Stimulated activated CD4-positive, alpha-beta T cell treated with anti-CD3 and anti-CD28 coated beads, Interleukin-4, amount 100 ng/mL, for 1 hour (primary cell): ENCODE measurements around the gene ANKS6.
A peak's percentile ranks its signal among the peaks of the same experiment; 100 is the strongest.

ENCODE experiments used
- DNase-seq: peaks from one replicate; pipeline ENCODE4 v3.0.0-alpha.2; 2020

Gene ANKS6

DNA sequence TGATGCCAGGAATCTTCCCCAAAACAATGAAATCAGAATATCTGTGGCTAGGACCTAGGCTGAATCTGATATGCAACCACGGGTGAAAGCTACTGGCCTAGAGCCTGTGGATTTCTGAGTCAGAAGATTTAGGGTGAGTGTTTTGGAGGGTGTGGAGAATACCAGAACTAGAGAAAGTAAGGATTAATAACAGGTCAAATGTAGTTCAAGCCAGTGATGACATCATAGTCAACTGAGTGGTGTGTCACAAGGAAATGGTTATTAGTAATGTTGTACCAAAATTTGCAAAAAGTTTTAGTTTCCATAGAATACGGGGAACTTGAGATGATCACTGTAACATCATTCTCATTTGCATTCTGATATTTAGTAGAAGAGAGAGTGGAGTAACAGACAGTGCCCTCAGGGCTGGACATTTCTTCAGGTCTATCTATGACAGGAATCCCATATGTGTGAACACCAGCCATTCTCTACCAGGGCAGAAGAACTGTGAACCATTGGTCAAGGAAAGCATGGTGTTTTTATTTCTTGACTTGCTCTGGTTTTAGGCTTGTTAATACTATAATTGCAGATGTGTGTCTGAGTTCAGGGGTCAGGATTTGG is 14.8 kb upstream of the ANKS6 start:
- no peak for DNase-seq

DNA sequence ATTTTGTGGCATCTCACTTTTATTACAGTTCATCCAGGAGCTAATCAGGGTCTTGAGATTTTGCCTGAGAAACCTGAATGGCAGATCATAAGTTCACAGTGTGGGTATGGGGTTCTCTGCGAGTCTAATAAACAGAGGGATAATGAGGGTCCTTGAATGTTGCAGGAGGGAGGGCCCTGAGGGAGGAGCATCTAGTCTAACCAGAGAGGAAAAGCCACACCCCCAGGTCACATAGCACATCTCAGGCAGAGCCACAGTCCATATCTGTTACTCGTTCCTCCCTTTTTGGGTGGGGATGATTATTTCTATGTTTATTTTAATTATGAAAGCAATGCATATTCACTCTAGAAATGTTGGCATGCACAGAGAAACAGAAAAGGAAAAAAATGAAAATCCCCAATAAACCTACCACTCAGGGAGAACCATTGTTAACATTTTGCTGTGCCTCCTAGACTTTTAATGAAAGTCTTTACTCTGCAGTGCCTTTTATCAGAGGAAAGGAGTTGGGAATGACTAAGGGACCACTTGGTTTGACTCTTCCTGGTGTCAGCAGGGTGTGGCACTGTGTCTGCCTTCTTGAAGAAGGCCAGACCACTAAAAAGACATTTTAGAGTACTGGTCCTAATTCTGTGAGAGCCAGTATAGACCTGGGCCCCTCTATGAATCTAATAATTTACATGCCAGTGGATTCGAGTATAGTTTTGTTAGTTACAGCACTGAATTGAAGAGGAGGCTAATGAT is 13.9 kb upstream of the ANKS6 start:
- DNase-seq = no peak

DNA sequence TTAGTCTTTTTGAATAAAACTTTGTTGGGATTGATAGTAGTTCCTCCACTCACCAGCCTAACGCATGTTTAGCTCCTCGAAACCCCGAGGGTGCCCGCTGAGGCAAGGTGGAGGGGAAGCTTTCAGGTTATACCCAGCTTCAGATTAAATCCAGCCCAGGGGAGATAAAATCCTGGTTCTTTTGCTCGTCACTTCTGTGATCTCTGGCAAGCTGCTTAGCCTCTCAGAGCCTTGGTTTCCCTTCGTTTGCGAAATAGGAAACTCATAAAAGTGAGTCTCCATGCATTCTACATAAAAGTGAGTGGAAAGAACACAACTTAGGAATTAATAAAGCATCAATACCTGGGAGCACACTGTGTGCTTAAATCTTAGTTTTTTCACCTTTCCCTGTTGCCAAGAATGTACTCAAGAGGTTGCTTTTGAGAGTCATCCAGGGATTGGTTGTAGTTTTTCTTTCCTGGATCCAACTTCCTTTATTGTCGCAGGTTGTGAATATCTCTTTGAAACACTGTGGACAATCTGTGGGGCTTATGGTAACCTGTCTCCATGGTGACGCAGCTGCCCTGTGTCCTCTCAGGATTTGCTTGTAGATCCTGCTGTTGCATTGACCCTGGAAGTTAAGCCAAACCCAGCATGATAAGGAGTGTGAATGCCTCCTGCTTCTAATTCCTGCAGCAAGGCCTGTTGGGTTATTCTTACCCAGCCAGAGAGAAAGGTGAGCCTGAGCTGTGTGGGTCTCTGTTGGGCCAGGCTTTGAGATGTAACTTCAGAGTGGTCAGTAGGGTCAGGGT is 13.2 kb upstream of the ANKS6 start:
- DNase-seq = no peak

DNA sequence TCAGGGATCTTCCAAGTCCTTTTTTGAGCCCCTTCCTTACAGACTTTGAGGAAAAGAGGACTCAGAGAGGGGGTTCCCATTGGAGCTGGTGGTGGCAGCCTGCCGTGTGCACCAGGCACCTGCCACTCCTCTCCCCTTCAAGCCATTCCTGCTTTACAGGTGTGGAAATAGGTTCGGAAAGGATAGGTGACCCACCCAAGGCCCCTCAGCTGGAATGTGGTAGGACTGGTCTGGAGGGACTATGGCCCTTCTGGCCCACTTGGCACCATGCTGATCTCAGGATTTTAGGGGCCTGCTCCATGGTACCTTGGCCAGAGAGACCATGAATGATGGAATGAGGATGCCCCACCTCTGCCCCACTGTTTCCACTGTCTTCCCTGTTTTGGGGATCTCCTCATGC is 12.5 kb upstream of the ANKS6 start:
- DNase-seq = no peak

DNA sequence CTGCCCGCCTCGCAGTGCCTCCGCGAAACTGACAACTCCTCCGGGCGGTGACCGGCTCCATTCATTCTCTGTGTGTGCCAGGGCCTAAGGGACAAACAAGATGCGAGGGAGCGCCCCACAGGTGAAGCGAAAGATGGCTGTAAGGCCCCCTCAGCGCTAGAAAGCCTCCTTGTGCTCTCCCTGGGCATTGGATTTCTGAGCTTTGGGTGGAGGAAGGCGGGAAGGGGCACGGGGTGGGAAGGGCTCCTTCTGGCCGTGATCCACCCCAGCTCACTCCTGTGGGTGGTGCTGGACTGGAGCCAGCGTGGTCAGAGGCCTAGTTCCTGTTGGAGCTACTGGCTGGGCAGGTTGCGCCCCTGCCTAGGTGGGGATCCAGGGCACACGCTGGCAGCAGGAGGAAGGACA is 12.1 kb upstream of the ANKS6 start:
- no peak for DNase-seq

DNA sequence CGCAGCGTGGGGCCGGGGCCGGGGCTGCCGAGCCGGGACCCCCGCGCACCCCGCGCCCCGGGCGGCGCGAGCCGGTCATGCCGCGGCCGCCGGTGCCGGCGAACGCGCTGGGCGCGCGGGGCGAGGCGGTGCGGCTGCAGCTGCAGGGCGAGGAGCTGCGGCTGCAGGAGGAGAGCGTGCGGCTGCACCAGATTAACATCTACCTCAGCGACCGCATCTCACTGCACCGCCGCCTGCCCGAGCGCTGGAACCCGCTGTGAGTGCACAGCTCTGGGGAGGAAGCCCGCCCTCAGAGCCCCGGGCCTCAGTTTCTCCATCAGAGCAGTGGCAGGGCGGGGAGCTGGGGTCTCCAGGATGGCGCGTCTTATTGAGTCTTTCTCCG is 11.4 kb upstream of the ANKS6 start:
- peak; percentile 34 for DNase-seq

DNA sequence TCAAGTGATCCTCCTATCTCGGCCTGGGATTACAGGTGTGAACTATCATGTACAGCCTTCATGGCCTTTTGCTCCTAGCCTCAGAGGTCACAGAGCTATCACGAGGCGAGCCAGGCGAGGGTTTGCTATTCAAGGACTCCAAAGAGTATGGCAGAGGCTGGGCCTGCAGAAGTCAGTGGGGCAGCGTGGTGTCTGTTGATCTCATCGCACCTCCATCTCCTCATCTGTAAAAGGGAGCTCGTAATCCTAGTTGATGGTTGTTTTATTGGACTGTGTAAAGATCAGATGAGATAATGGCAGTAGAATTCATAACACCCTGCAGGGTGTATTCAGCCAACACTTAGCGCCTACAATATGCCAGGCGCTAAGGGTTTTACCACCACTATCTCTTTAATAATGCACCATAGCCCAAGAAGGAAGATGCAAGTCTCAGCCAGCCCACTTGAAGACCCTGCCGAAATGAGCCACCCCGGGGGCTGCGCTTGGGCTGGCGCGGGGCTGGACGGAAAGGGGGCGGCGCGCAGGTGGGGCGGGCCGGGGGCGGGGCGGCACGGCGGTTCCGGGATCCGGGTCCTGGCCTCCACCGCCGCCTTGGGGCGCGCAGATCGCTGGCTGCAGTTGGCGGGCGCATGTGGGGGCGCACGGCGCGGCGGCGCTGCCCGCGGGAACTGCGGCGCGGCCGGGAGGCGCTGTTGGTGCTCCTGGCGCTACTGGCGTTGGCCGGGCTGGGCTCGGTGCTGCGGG is 10.9 kb upstream of the ANKS6 start, which contains the start of gene GALNT12:
TSS of gene GALNT12 (plus strand) at position 601 of the 744 bp plus-strand sequence. CDS start at position 630, 29 bp downstream.
- DNase-seq = peak; percentile 63

DNA sequence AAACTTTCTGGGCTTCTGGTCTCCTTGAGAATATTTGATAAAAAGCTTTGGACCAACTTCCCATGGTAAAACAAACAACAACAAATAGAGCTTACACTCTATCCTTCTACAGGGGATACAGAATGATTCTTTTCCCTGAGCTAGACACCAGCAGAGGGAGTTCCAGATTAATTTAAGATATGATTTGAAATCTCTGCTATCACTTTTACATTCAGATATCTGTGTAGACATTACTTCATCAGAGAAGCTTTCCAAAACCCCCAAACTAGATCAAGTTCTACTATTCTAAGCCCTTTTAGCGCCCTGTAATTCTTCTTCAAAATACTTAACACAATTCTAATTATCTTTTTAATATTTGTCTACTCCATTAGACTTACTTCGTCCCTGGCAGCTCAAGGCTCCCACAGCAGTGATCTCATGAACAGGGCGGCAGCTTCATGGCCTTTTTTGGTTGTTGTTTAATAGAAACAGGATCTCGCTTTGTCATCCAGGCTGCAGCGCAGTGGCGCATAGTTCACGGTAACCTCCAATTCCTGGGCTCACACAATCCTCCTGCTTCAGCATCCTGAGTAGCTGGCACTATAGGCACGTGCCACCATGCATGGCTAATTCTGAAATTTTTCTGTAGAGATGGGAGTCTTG is 10.2 kb upstream of the ANKS6 start:
- DNase-seq = no peak

DNA sequence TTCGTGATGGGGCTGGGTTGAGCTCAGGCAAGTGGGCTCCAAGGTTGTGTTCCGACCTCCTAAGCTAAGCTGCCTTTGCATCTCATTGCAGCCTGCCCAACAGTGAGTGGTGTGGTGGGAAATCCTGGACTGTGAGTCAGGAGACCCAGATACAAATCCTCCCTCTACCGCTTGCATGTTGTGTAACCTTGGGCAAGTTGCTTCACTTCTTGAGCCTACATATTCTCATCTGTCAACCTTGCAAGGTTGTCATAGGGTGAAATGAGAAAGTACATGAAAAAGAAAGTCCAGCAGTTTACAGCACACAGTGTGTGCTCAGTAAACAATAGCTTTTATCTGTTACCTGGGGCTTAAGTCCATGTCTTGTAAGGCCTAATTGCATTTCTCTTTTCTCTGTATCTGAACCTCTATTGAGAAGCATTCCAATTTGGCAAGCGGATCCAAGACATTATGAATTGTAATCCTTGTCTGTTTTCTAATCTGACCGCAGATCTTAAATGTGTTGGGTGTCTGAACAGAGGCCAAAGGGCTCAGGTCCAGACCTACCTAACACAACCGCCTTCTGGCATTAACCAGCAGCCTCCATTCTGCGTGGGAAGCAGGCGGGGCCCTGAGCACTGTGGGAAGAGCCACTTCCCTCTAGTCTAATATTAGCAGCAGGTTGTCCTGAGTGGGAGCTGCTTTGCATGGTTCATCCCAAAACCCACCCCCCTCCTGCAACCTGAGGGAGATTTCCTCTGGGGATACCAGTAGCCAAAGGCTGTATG is 9.3 kb upstream of the ANKS6 start:
- no peak for DNase-seq

DNA sequence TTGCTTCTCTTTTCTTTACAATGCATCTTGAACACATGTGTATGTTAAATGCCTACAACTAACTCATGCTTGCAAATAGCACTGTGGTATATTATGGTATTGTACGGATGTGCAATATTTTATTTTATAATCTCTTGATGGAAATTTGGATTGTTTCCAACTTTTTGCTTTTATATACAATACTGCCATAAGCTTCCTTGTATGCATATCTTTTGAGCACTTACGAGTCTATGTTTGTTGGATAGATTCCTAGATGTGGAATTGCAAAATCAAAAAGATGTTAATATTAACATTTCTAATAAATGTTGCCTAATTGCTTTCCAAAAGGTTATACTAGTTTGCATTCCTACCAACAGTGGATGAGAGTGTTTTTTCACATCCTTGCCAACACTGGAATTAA is 7.7 kb upstream of the ANKS6 start:
- no peak for DNase-seq

DNA sequence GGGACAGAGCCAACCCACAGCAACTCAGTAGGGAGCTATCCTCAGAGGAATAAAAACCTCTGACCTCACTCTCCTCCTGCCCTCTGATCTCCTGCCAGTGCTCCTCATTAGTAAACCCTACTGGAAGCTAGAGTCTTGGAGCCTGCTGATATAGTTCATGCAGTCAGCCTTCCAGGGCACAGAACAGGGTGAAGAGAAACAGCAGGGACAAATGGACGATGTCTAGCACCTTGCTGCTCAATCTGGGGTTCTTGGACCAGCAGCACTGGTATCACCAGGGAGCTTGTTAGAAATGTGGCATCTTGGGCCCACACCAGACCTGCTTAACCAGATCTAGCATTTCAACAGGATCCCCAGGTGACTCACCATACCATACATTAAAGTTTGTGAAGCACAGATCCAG is 5.6 kb upstream of the ANKS6 start:
- DNase-seq = no peak

DNA sequence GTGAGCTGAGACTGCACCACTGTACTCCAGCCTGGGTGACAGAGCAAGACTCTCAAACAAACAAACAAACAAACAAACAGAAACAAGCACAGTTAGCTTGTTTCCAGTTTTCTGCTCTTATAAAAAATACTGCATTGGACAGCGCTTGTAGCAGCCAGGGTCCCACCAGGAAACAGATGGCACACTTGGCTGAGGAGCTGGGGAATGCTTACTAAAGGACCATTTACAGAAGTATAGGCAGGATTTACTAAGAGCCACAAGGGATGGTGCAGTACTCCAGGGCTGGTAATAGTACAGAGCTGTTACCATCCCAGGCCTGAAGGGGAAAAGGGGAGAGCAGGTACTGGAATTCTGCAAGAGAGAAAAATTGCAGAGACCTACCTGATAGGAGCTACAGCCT is 5.2 kb upstream of the ANKS6 start:
- no peak for DNase-seq

DNA sequence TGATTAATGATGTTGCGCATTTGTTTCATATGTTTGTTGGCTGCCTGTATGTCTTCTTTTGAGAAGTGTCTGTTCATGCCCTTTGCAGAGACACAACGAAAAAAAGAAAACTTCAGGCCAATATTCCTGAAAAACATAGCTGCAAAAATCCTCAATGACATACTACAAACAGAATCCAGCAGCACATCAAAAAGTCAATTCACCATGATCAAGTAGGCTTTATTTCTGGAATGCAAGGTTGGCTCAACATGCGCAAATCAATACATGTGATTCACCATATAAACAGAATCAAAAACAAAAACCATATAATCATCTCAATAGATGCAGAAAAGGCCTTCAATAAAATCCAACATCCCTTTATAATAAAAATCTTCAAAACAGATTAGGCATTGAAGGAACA is 1.9 kb upstream of the ANKS6 start:
- DNase-seq = no peak

DNA sequence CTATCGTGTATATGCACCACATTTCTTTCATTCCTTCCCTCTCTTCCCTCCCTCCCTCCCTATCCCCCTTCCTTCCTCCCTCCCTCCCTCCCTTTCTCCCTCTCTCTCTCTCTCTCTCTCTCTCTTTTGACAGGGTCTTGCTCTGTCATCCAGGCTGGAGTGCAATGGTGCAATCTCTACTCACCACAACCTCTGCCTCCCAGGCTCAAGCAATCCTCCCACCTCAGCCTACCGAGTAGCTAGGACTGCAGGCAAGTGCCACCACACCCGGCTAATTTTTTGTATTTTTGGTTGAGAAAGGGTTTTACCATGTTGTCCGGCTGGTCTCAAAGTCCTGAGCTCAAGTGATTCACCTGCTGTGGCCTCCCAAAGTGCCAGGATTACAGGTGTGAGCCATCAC is 1.1 kb upstream of the ANKS6 start:
- no peak for DNase-seq

DNA sequence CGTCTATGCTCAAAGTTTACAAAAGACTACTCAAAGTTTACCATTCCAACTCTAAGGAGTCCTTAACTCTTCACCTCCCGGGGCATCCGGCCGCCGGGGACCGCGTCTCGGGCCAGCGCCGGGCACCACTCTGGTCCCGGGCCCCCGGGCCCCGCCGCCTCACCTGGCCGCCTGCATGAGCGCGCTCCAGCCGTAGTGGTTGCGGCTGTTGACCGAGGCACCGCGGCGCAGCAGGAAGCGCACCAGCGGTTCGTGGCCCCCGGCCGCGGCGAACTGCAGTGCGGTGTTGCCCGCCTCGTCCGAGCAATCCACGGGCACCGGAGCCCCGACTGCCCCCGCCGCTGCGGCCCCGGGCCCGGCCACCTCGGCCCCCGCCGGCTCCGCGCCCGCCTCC is 388 bp downstream of the ANKS6 start:
- DNase-seq = peak; percentile 31

DNA sequence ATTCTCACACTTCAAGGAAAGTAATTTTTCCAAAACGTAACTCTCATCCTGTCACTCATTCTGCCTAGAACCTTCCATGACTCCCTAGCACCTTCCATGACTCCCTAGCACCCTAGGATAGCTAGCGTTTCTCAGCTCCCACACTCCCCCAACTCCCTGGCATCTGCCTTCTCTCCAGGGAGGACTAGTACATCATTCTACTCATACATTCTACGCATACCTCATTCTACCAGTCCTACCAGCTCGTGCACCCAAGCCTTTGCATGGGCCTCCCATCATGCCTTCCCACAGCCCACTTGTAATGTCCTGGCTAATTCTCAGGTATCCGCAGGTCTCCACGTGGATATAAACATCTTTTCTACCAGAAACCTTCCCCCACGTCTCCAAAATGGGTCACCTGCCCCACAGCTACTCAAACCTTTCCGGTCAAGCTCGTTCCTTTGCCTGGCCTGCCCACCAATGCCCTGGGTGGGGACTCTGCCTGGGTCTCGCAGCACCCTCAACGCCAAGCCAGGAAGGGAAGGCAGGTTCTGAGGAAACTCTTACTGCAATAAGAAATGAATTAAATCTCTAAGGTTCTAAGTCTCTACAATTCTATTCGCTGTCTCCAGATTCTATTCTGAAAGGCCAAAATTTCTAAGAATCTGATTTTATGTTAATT is 930 bp downstream of the ANKS6 start:
- DNase-seq = no peak

DNA sequence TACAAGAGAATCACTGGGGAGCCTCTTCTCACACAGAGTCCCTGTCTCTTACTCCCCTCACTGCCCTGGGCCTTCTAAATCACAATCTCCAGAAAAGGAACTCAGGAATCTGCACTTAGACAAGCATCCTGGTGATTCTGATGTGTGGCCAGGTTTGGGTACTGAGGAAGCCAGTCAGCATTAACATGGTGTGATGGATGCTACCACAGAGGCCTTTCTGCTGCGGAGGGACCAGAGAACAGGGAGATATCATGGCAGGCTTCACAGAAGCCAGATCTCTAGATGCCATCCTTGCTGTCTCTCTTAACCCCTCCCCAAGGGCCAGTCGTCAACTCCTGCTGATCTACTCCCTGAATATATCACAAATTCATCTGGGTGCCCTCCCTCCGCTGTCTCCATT is 1.6 kb downstream of the ANKS6 start:
- DNase-seq = no peak

DNA sequence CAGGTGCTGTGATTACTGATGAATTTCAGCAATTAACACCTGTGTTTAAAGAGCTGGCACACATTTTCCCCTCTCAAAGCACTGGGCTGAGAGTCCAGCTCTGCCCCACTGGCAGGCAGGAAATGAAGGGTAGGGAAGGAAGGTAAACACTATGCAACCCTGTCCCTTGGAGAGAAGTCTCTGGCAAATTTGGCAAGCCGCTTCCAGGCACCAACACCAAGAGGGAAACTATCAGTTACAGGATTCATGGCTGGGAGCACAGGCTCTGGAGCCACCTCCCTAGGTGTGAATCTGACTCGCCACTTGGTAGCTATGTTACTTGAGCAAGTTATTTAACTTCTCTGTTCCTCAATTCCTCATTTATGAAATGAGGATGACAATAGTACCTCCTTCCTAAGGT is 3.3 kb downstream of the ANKS6 start:
- DNase-seq = no peak

DNA sequence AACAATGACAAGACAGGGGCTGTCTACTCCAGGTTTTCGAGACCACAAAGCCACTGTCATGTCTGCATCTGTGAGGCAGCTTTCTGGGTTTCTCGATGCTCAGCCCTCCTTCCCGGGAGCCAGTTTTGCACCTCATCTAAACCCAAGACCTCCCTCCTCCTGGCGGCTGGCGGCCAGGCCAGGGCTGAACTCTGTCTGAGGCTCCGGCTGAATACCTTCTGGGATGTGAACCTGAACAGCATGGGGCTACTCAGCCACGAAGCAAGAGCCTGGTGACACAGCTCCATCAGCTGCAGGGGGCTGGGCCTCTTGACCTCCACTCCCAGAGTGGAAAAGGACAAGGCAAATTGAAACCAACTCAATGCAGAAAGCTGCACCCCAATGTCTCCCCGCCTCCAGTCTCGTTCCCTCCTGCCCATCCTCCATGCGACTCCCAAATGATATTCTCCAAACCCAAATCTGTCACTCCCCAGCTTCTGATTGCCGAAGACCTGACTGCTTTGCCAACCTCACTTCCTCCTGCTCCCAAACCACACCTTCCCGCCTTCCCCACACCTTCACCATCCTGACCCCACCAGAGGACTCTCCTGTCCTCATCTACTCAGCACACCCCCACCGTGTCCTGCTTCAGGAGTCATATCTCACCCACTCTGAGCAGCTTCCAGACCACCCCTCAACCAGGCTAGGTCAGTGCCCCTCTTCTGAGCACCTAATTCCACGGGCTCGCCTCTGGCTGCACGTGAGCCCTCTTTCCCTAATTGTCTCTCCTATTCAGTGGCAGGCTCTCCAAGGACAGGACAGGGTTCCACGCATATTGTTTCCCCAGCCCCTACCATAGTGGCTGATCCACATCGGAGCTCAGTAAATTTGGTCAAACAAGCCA is 4.5 kb downstream of the ANKS6 start:
- DNase-seq = no peak

DNA sequence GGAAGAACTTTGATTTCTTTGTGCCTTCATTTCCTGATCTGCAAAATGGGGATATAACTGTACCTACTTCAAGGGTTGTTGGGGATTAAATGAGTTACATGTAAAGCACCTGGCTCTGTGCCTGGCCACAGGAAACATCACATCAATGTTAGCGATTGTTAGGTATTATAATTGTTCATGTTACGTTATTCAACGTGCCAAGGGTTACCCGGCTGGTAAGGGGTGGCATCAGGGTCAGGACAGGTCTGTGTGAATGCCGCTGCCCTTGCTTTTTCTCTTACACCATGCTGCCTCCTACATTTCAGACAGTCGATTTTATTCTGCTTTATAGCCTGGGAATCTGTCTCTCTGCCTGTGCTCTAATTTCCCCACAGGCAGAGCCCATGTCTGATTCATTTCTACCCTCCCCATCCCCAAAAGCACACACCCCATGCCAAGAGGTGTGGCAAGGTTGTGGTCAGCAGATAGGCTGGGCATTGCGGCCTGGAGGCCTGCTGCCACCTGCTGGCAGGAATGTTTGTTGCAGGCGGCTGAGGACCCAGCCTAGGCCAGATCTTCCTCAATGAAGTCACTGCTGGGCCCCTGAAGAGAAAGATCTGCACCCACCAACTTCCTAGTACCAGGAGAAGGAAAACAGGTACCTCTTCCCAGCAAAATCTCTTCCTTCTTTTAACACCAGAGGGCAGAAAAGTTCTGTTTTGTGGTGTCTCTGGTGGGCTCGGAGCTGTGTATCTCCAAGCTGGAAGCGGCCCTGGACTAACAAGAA is 5.3 kb downstream of the ANKS6 start:
- peak; percentile 61 for DNase-seq
